ENCODE results near the gene MEGF11. TPM values are rescaled to one million over a fixed set of nuclear protein-coding genes. Genes with fewer than 3 reads are reported as not detected.

Gene MEGF11
- total RNA-seq, 3 donors from 2014 or later (not counting 1 experiment from before 2014, with no cell fraction given): not detected

DNA sequence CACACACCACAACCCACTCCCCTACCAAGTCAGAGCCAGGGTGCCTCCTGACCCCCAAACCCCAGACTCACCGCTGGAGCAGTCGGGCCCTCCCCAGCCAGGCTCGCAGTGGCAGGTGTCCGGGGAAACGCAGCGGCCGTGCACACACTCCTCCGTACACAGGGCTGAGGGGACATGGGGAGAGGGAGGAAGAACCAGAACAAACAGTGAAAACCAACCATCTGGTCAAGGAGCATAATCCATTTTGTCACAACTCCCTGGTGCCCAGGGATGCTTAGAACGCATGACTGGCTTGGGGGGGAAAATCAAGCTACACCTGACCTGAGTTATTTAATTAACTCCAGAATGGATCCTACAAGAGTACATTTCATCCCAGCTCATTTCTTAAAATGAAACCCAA lies 159.2 kb downstream of the MEGF11 start:
- H3K4me3 Mint-ChIP-seq: no peak overlapping the region
- no peaks in the 10 kb centered on the region for H3K9me3 Mint-ChIP-seq
- no peaks in the 10 kb centered on the region for H3K36me3 ChIP-seq (ENCODE audit: control insufficient read depth, insufficient read depth, low read length)
- intact Hi-C loops (cut with micrococcal nuclease): no loop called here
- TF ChIP-seq, protein P1, sequence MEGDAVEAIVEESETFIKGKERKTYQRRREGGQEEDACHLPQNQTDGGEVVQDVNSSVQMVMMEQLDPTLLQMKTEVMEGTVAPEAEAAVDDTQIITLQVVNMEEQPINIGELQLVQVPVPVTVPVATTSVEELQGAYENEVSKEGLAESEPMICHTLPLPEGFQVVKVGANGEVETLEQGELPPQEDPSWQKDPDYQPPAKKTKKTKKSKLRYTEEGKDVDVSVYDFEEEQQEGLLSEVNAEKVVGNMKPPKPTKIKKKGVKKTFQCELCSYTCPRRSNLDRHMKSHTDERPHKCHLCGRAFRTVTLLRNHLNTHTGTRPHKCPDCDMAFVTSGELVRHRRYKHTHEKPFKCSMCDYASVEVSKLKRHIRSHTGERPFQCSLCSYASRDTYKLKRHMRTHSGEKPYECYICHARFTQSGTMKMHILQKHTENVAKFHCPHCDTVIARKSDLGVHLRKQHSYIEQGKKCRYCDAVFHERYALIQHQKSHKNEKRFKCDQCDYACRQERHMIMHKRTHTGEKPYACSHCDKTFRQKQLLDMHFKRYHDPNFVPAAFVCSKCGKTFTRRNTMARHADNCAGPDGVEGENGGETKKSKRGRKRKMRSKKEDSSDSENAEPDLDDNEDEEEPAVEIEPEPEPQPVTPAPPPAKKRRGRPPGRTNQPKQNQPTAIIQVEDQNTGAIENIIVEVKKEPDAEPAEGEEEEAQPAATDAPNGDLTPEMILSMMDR (IDR thresholded peaks at IDR 0.05): no peak
- no peak overlapping the region for H3K27ac ChIP-seq (ENCODE audit: low read length)
- ATAC-seq: no peak
- 93% methylated on average over 9 of the region's 9 CpGs for WGBS (ENCODE audit: insufficient coverage)
- no peaks in the 10 kb centered on the region for H3K4me1 Mint-ChIP-seq
- H3K4me1 ChIP-seq (ENCODE audit: control insufficient read depth, insufficient read depth, low read length): no peaks in the 10 kb centered on the region
- no peak for DNase-seq
- H3K36me3 Mint-ChIP-seq: no peaks in the 10 kb centered on the region
- H3K27me3 Mint-ChIP-seq (ENCODE audit: low read depth in 2 of 2): peaks cover 2 to 29% of the 10 kb centered on the region in 2 donors
- H3K4me3 ChIP-seq (ENCODE audit: low read length): no peak overlapping the region
- no peak overlapping the region for H3K27ac Mint-ChIP-seq
- no peaks in the 10 kb centered on the region for H3K27me3 ChIP-seq (ENCODE audit: control insufficient read depth, insufficient read depth, low read length)
- H3K9me3 ChIP-seq (ENCODE audit: control insufficient read depth, insufficient read depth, low read length): no peaks in the 10 kb centered on the region

DNA sequence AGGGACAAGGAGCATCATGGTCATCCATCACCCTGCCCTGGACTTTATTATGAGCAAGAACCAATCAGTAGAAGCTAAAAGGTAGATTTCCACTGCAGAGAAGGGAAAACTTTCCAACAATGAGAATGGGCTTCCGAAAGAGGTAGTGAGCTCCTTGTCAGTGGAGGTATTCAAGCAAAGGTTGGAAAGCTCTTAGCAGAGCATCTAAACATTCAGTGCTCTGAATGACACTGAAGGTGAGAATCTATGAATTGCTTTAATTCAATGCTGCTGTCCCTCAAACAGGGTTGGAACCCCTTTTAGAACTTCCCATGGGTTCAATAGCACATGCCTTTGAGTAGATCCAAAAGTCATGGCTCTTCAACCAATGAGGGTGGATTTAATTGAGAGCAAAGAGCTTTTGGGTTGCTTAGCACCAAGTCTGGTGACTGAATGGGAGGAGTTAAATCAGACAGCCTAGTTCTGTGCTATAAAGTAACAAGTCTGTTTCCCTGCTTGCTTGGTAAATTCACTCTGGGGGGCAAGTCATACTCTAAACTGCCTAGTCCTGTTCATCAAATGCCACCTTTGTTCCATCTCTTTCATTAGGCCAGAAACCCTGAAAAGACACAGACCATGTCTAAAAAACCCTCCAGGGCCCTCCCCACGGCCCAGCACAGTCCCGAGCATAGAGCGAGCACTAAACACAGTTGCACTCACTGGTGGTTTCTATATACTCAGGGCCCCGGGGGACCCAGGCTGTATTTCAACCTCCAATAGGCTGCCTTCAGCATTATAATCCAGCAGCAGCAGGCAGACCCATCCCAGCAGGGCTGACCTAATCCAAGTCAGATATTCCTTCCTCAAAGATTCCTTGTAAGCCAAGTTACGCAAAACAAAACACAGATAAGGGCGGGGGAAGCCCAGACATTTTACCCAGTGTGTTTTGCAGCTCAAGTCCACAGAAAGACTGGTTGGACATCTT lies 161.2 kb downstream of the MEGF11 start:
- intact Hi-C loops (cut with micrococcal nuclease): no loop called here
- Histone ChIP-seq H3K27ac (ENCODE audit: low read length) (no peak overlapping the region), H3K4me3 (ENCODE audit: low read length) (no peak overlapping the region), H3K36me3 (ENCODE audit: control insufficient read depth, insufficient read depth, low read length) (no peaks in the 10 kb centered on the region), H3K4me1 (ENCODE audit: control insufficient read depth, insufficient read depth, low read length) (no peaks in the 10 kb centered on the region), H3K9me3 (ENCODE audit: control insufficient read depth, insufficient read depth, low read length) (no peaks in the 10 kb centered on the region), H3K27me3 (ENCODE audit: control insufficient read depth, insufficient read depth, low read length) (no peaks in the 10 kb centered on the region)
- H3K36me3 Mint-ChIP-seq: no peaks in the 10 kb centered on the region
- H3K4me1 Mint-ChIP-seq: no peaks in the 10 kb centered on the region
- DNase-seq (no peak), ATAC-seq (no peak)
- no peak overlapping the region for H3K4me3 Mint-ChIP-seq
- WGBS (ENCODE audit: insufficient coverage): 88% methylated on average over 7 of the region's 7 CpGs
- H3K27ac Mint-ChIP-seq: no peak overlapping the region
- TF ChIP-seq, protein P1 (IDR thresholded peaks at IDR 0.05): no peak
- H3K9me3 Mint-ChIP-seq: no peaks in the 10 kb centered on the region
- H3K27me3 Mint-ChIP-seq (ENCODE audit: low read depth in 2 of 2): peaks cover 9 to 23% of the 10 kb centered on the region in 2 donors

DNA sequence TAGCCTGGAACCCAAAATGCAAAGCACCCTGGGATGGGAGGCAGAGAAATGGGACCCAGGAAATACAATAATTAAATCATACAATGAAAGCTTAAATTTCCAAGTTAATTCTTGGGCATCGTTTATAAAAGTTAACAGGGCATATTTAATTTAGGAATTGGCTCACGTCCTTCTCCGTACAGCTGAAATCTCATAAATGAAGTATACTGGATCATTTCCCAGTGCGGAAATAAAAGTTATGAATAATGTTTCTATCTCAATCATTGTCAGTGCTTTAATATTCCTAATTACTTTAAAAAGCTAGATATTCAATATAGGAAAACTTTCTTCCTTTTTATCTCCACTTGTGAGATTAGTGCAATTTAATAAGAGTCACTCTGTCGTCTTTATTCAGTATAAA lies 164.0 kb downstream of the MEGF11 start:
- ATAC-seq (no peak), DNase-seq (no peak)
- WGBS (ENCODE audit: insufficient coverage): 85% methylated on average over 3 of the region's 5 CpGs
- Mint-ChIP-seq H3K27ac (no peak overlapping the region), H3K4me1 (no peaks in the 10 kb centered on the region), H3K4me3 (no peak overlapping the region), H3K36me3 (no peaks in the 10 kb centered on the region), H3K9me3 (no peaks in the 10 kb centered on the region), H3K27me3 (ENCODE audit: low read depth in 2 of 2) (peaks cover 10 to 45% of the 10 kb centered on the region in 2 donors)
- Histone ChIP-seq H3K27ac (ENCODE audit: low read length) (no peak overlapping the region), H3K36me3 (ENCODE audit: control insufficient read depth, insufficient read depth, low read length) (no peaks in the 10 kb centered on the region), H3K4me3 (ENCODE audit: low read length) (no peak overlapping the region), H3K9me3 (ENCODE audit: control insufficient read depth, insufficient read depth, low read length) (peaks cover 3% of the 10 kb centered on the region), H3K27me3 (ENCODE audit: control insufficient read depth, insufficient read depth, low read length) (no peaks in the 10 kb centered on the region), H3K4me1 (ENCODE audit: control insufficient read depth, insufficient read depth, low read length) (no peaks in the 10 kb centered on the region)
- intact Hi-C loops (cut with micrococcal nuclease): no loop called here
- TF ChIP-seq, protein P1 (IDR thresholded peaks at IDR 0.05): no peak
